Sigmoid colon (tissue), 4 donors: ENCODE data around the gene TRPV5.

Source experiments
- CTCF ChIP-seq, 4 experiments: fragments of 450-650 bp in 3 of 4; fragments of 200-600 bp in 1 of 4; IDR thresholded peaks; one replicate each; pipeline ENCODE4 v1.5.1; 2016 to 2019; ENCODE audit warnings: antibody characterized with exemption in 4 of 4, mild to moderate bottlenecking in 3 of 4, moderate library complexity in 2 of 4
- EP300 ChIP-seq, 4 donors: sonication (generic); formaldehyde crosslinking; IDR thresholded peaks; one replicate each; pipeline ENCODE4 v1.6.1; 2017; ENCODE audit warnings: antibody characterized with exemption in 4 of 4

GRCh38 chr7:142904128-142904527 is 29.4 kb downstream of the TRPV5 start:
- TF ChIP-seq EP300 (IDR thresholded peaks at IDR 0.05): no peak
- no peak for TF ChIP-seq CTCF (IDR thresholded peaks at IDR 0.05)
